ENCODE data around the gene DGKB. TPM values are rescaled to one million over a fixed set of nuclear protein-coding genes. Genes with fewer than 3 reads are reported as not detected.

The DGKB gene
- total and polyA plus RNA-seq, 7 experiments from 2014 or later = not detected

GRCh38 chr7:14673202-14673601, 229.3 kb downstream of the DGKB start:
- ATAC-seq (no peak), DNase-seq (no peak)
- Histone ChIP-seq H3K36me3 (ENCODE audit: control insufficient read depth in 2 of 3, insufficient read depth in 3 of 3, low read length in 3 of 3) (no peaks in the 10 kb centered on the region), H3K9me3 (ENCODE audit: control insufficient read depth in 2 of 3, low read length in 3 of 3) (no peaks in the 10 kb centered on the region), H3K4me1 (ENCODE audit: control insufficient read depth in 2 of 2, insufficient read depth in 2 of 2, low read length in 2 of 2) (no peaks in the 10 kb centered on the region), H3K4me3 (ENCODE audit: low read length) (no peak overlapping the region), H3K27ac (ENCODE audit: low read depth, low read length) (no peak overlapping the region), H3K27me3 (ENCODE audit: control insufficient read depth in 2 of 2, insufficient read depth in 2 of 2, low read length in 2 of 2) (no peaks in the 10 kb centered on the region)
- no peak overlapping the region for H3K27ac Mint-ChIP-seq
- H3K4me3 Mint-ChIP-seq = no peak overlapping the region
- ChIA-PET POLR2A (no interaction called here), CTCF (interaction anchor here (1.1 kb wide), 1 partner anchor 8 kb away, joined by 4 read pairs; no protein-coding TSS in a partner anchor)
- peaks cover 0 to 10% (median 0%) of the 10 kb centered on the region in 11 donors for H3K9me3 Mint-ChIP-seq
- intact Hi-C loops (cut with micrococcal nuclease) = no loop called here
- peaks cover 0 to 2% (median 0%) of the 10 kb centered on the region in 7 donors for H3K4me1 Mint-ChIP-seq
- H3K27me3 Mint-ChIP-seq = no peaks in the 10 kb centered on the region
- H3K36me3 Mint-ChIP-seq = no peaks in the 10 kb centered on the region

GRCh38 chr7:14666913-14667312, 235.6 kb downstream of the DGKB start:
- Histone ChIP-seq H3K27me3 (ENCODE audit: control insufficient read depth in 2 of 2, insufficient read depth in 2 of 2, low read length in 2 of 2) (no peaks in the 10 kb centered on the region), H3K9me3 (ENCODE audit: control insufficient read depth in 2 of 3, low read length in 3 of 3) (no peaks in the 10 kb centered on the region), H3K36me3 (ENCODE audit: control insufficient read depth in 2 of 3, insufficient read depth in 3 of 3, low read length in 3 of 3) (no peaks in the 10 kb centered on the region), H3K4me1 (ENCODE audit: control insufficient read depth in 2 of 2, insufficient read depth in 2 of 2, low read length in 2 of 2) (no peaks in the 10 kb centered on the region), H3K27ac (ENCODE audit: low read depth, low read length) (no peak overlapping the region), H3K4me3 (ENCODE audit: low read length) (no peak overlapping the region)
- DNase-seq (no peak), ATAC-seq (no peak)
- Mint-ChIP-seq H3K27me3 (no peaks in the 10 kb centered on the region), H3K27ac (no peak overlapping the region), H3K4me1 (peaks cover 0 to 2% (median 0%) of the 10 kb centered on the region in 7 donors), H3K36me3 (no peaks in the 10 kb centered on the region), H3K4me3 (no peak overlapping the region), H3K9me3 (peaks cover 0 to 6% (median 1%) of the 10 kb centered on the region in 11 donors)
- ChIA-PET CTCF (interaction anchor here (0.5 kb wide), 1 partner anchor 1403 kb away, joined by 3 read pairs; no protein-coding TSS in a partner anchor), POLR2A (no interaction called here)
- intact Hi-C loops (cut with micrococcal nuclease) = no loop called here

- no peaks in the 10 kb centered on the region for H3K36me3 Mint-ChIP-seq
Observed at GRCh38 chr7:14666304-14666703, 236.2 kb downstream of the DGKB start.

GRCh38 chr7:14639801-14640200, 262.8 kb downstream of the DGKB start:
- H3K4me1 ChIP-seq (ENCODE audit: control insufficient read depth in 2 of 2, insufficient read depth in 2 of 2, low read length in 2 of 2) = no peaks in the 10 kb centered on the region
- ATAC-seq (no peak), DNase-seq (no peak)
- no peaks in the 10 kb centered on the region for H3K4me1 Mint-ChIP-seq
- H3K9me3 Mint-ChIP-seq = peaks cover 0 to 21% (median 7%) of the 10 kb centered on the region in 11 donors
- H3K4me3 ChIP-seq (ENCODE audit: low read length) = no peak overlapping the region
- peaks cover 0 to 16% (median 0%) of the 10 kb centered on the region in 3 experiments for H3K9me3 ChIP-seq (ENCODE audit: control insufficient read depth in 2 of 3, low read length in 3 of 3)
- no peak overlapping the region for H3K27ac ChIP-seq (ENCODE audit: low read depth, low read length)
- ChIA-PET CTCF (no interaction called here), POLR2A (no interaction called here)
- intact Hi-C loops (cut with micrococcal nuclease) = no loop called here
- H3K27me3 Mint-ChIP-seq = no peaks in the 10 kb centered on the region
- peaks cover 0 to 5% (median 0%) of the 10 kb centered on the region in 5 donors for H3K36me3 Mint-ChIP-seq
- no peaks in the 10 kb centered on the region for H3K27me3 ChIP-seq (ENCODE audit: control insufficient read depth in 2 of 2, insufficient read depth in 2 of 2, low read length in 2 of 2)
- H3K27ac Mint-ChIP-seq = no peak overlapping the region
- no peaks in the 10 kb centered on the region for H3K36me3 ChIP-seq (ENCODE audit: control insufficient read depth in 2 of 3, insufficient read depth in 3 of 3, low read length in 3 of 3)
- H3K4me3 Mint-ChIP-seq = no peak overlapping the region

More at GRCh38 chr7:14666304-14666703, 236.2 kb downstream of the DGKB start:
- ChIA-PET CTCF (no interaction called here), POLR2A (no interaction called here)
- Mint-ChIP-seq H3K27me3 (no peaks in the 10 kb centered on the region), H3K9me3 (peaks cover 0 to 6% (median 1%) of the 10 kb centered on the region in 11 donors), H3K27ac (no peak overlapping the region), H3K4me3 (no peak overlapping the region), H3K4me1 (peaks cover 0 to 2% (median 0%) of the 10 kb centered on the region in 7 donors)
- intact Hi-C loops (cut with micrococcal nuclease) = no loop called here
- no peaks in the 10 kb centered on the region for H3K27me3 ChIP-seq (ENCODE audit: control insufficient read depth in 2 of 2, insufficient read depth in 2 of 2, low read length in 2 of 2)
- no peaks in the 10 kb centered on the region for H3K9me3 ChIP-seq (ENCODE audit: control insufficient read depth in 2 of 3, low read length in 3 of 3)
- no peak overlapping the region for H3K4me3 ChIP-seq (ENCODE audit: low read length)
- H3K27ac ChIP-seq (ENCODE audit: low read depth, low read length) = no peak overlapping the region
- ATAC-seq = no peak
- H3K36me3 ChIP-seq (ENCODE audit: control insufficient read depth in 2 of 3, insufficient read depth in 3 of 3, low read length in 3 of 3) = no peaks in the 10 kb centered on the region
- no peaks in the 10 kb centered on the region for H3K4me1 ChIP-seq (ENCODE audit: control insufficient read depth in 2 of 2, insufficient read depth in 2 of 2, low read length in 2 of 2)
- no peak for DNase-seq

DNA sequence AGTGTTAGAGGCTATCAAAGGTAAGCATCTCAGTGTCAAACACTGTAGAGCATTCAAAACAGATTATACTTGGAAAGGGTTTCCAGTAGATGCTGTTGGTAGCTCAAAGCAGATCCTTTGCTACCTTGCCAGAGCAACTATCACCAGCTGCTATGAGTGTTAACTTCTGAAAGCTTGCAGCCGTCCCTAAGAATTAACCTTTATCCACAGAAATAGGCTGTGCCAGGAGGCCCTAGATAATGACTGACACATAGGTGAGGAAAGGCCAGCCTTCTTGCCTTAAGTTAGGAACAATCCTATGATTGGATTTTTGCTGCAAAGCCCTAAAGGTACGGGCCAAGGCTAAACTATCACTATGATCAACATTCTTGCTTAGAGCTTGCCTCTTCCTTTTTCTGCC, 263.2 kb downstream of the DGKB start:
- no peaks in the 10 kb centered on the region for H3K36me3 ChIP-seq (ENCODE audit: control insufficient read depth in 2 of 3, insufficient read depth in 3 of 3, low read length in 3 of 3)
- Mint-ChIP-seq H3K27me3 (no peaks in the 10 kb centered on the region), H3K4me1 (no peaks in the 10 kb centered on the region), H3K27ac (no peak overlapping the region), H3K36me3 (peaks cover 0 to 5% (median 0%) of the 10 kb centered on the region in 5 donors), H3K9me3 (peaks cover 0 to 17% (median 6%) of the 10 kb centered on the region in 11 donors), H3K4me3 (no peak overlapping the region)
- ChIA-PET POLR2A (no interaction called here), CTCF (no interaction called here)
- no peaks in the 10 kb centered on the region for H3K4me1 ChIP-seq (ENCODE audit: control insufficient read depth in 2 of 2, insufficient read depth in 2 of 2, low read length in 2 of 2)
- intact Hi-C loops (cut with micrococcal nuclease) = no loop called here
- no peaks in the 10 kb centered on the region for H3K27me3 ChIP-seq (ENCODE audit: control insufficient read depth in 2 of 2, insufficient read depth in 2 of 2, low read length in 2 of 2)
- H3K4me3 ChIP-seq (ENCODE audit: low read length) = no peak overlapping the region
- no peak for DNase-seq
- H3K9me3 ChIP-seq (ENCODE audit: control insufficient read depth in 2 of 3, low read length in 3 of 3) = peaks cover 0 to 13% (median 0%) of the 10 kb centered on the region in 3 experiments
- H3K27ac ChIP-seq (ENCODE audit: low read depth, low read length) = no peak overlapping the region
- no peak for ATAC-seq

DNA sequence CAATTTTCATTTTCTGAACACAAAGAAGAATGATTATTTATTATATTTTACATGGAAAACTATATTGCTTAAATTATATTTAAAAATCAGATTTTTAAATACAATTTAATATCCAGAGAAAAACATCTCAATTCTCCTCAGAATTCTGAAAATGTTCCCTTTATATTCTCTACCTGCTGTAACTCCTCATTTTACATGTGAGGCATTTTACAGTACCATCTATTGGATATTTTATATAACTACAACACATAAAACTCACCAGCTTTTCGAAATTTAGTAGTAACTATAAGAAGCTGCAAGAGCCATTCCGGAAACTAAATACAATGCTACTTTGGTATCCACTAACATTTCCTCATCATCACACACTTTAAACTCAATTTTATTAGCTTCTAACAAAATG, 264.6 kb downstream of the DGKB start:
- no peak overlapping the region for H3K4me3 ChIP-seq (ENCODE audit: low read length)
- Mint-ChIP-seq H3K36me3 (no peaks in the 10 kb centered on the region), H3K4me1 (no peaks in the 10 kb centered on the region), H3K27ac (no peak overlapping the region), H3K4me3 (no peak overlapping the region), H3K27me3 (no peaks in the 10 kb centered on the region), H3K9me3 (peaks cover 0 to 8% (median 1%) of the 10 kb centered on the region in 11 donors)
- no peaks in the 10 kb centered on the region for H3K27me3 ChIP-seq (ENCODE audit: control insufficient read depth in 2 of 2, insufficient read depth in 2 of 2, low read length in 2 of 2)
- H3K4me1 ChIP-seq (ENCODE audit: control insufficient read depth in 2 of 2, insufficient read depth in 2 of 2, low read length in 2 of 2) = no peaks in the 10 kb centered on the region
- no peaks in the 10 kb centered on the region for H3K36me3 ChIP-seq (ENCODE audit: control insufficient read depth in 2 of 3, insufficient read depth in 3 of 3, low read length in 3 of 3)
- ChIA-PET CTCF (no interaction called here), POLR2A (no interaction called here)
- intact Hi-C loops (cut with micrococcal nuclease) = no loop called here
- no peak overlapping the region for H3K27ac ChIP-seq (ENCODE audit: low read depth, low read length)
- ATAC-seq (no peak), DNase-seq (no peak)
- H3K9me3 ChIP-seq (ENCODE audit: control insufficient read depth in 2 of 3, low read length in 3 of 3) = no peaks in the 10 kb centered on the region

GRCh38 chr7:14635955-14636354, 266.6 kb downstream of the DGKB start:
- CTCF ChIA-PET = no interaction called here
- Histone ChIP-seq H3K9me3 (ENCODE audit: control insufficient read depth in 2 of 3, low read length in 3 of 3) (no peaks in the 10 kb centered on the region), H3K4me3 (ENCODE audit: low read length) (no peak overlapping the region), H3K36me3 (ENCODE audit: control insufficient read depth in 2 of 3, insufficient read depth in 3 of 3, low read length in 3 of 3) (no peaks in the 10 kb centered on the region), H3K27me3 (ENCODE audit: control insufficient read depth in 2 of 2, insufficient read depth in 2 of 2, low read length in 2 of 2) (no peaks in the 10 kb centered on the region), H3K27ac (ENCODE audit: low read depth, low read length) (no peak overlapping the region), H3K4me1 (ENCODE audit: control insufficient read depth in 2 of 2, insufficient read depth in 2 of 2, low read length in 2 of 2) (no peaks in the 10 kb centered on the region)
- H3K4me3 Mint-ChIP-seq = no peak overlapping the region
- no peak overlapping the region for H3K27ac Mint-ChIP-seq
- no peaks in the 10 kb centered on the region for H3K4me1 Mint-ChIP-seq
- ATAC-seq (no peak), DNase-seq (no peak)
- H3K9me3 Mint-ChIP-seq = peaks cover 0 to 4% (median 0%) of the 10 kb centered on the region in 11 donors
- intact Hi-C loops (cut with micrococcal nuclease) = no loop called here
- H3K36me3 Mint-ChIP-seq = no peaks in the 10 kb centered on the region
- H3K27me3 Mint-ChIP-seq = no peaks in the 10 kb centered on the region
- POLR2A ChIA-PET = no interaction called here

Data from naive thymus-derived CD4-positive, alpha-beta T cell (primary cell).